ENCODE results near the gene PCAT7. TPM values are rescaled to one million over a fixed set of nuclear protein-coding genes. Genes with fewer than 3 reads are reported as not detected.

PCAT7 gene
- total and polyA plus RNA-seq, 9 of the 15 experiments (the other 6 are each of a cell fraction or from before 2014, with no cell fraction given): 0.09 to 0.13 TPM; not detected in 7

DNA sequence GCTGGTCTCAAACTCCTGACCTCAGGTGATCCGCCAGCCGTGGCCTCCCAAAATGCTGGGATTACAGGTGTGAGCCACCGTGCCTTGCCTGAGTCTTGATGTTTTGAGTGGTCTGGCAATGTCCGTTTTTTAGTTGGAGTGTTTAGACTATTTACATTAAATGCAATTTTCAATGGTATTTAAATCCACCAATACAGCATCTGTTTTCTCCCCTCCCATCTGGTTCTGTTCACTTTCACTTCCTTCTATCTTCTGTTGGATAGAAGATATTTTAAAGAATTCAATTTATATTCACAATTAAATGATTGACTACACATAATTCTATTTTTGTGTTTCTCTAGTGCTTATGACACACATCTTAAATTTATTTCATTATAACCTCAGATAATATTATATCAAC, 26.0 kb upstream of the PCAT7 start:
- ChIA-PET CTCF (ENCODE audit: low intra/inter-chr PET ratio) (no interaction called here), POLR2A (no interaction called here)
- Histone ChIP-seq H3K27me3 (ENCODE audit: control insufficient read depth in 2 of 2, insufficient read depth in 2 of 2, low read length in 2 of 2) (peaks cover 0 to 5% of the 10 kb centered on the region in 2 experiments; a peak in 1 of 5 replicates), H3K36me3 (ENCODE audit: control insufficient read depth, insufficient read depth, low read length) (no peaks in the 10 kb centered on the region), H3K4me2 (ENCODE audit: insufficient read depth, low read length) (no peak overlapping the region), H3K9me1 (ENCODE audit: control insufficient read depth, insufficient read depth, low read length) (no peaks in the 10 kb centered on the region), H3K9me3 (replicated peaks; ENCODE audit: control insufficient read depth, insufficient read depth, low read depth, low read length) (no peaks in the 10 kb centered on the region), H4K20me1 (replicated peaks; ENCODE audit: control insufficient read depth, insufficient read depth, low read length) (no peaks in the 10 kb centered on the region), H3K9ac (ENCODE audit: insufficient read depth in 1 of 2, low read depth in 2 of 2, low read length in 2 of 2) (no peak overlapping the region), H3K4me3 (no peak overlapping the region), H2AFZ (ENCODE audit: low read depth, low read length) (no peak overlapping the region), H3K4me1 (replicated peaks in 1 of 2; ENCODE audit: control insufficient read depth in 2 of 2, insufficient read depth in 2 of 2, low read length in 2 of 2) (no peaks in the 10 kb centered on the region), H3K27ac (ENCODE audit: extremely low read depth, low read depth, low read length) (no peak overlapping the region), H3K79me2 (ENCODE audit: control insufficient read depth, insufficient read depth, low read length) (no peaks in the 10 kb centered on the region)
- no TSS peak for BruUV-seq (replicated peaks)
- in situ Hi-C loops (cut with MboI): no loop called here
- FAIRE-seq (no peak), ATAC-seq (no peak), DNase-seq (ENCODE audit: extremely low read depth in 1 of 4, low spot score in 3 of 4) (no peak)
- intact Hi-C loops (cut with micrococcal nuclease): no loop called here
- TF ChIP-seq HNRNPLL (IDR thresholded peaks at IDR 0.05; ENCODE audit: low read depth, low read length, poor library complexity, severe bottlenecking) (no peak), PCBP2 (IDR thresholded peaks at IDR 0.05; ENCODE audit: low read depth, low read length, poor library complexity, severe bottlenecking) (no peak), FUS (optimal IDR thresholded peaks at IDR 0.05; ENCODE audit: low read depth, low read length) (no peak), CCNT2 (IDR thresholded peaks at IDR 0.05; ENCODE audit: borderline replicate concordance, extremely low read depth, insufficient read length, low read depth, low read length) (no peak), ZNF274 (IDR thresholded peaks at IDR 0.05; ENCODE audit: borderline replicate concordance, low read depth, low read length) (no peak), KLF10 (CRISPR knock-in tag; IDR thresholded peaks at IDR 0.05) (no peak), NEUROD1 (IDR thresholded peaks at IDR 0.05; ENCODE audit: borderline replicate concordance, low read depth, low read length, partially characterized antibody) (no peak), TAF1 (IDR thresholded peaks at IDR 0.05; ENCODE audit: control insufficient read depth, extremely low read depth, insufficient read depth, low read length, severe bottlenecking) (no peak), ZNF12 (CRISPR knock-in tag; IDR thresholded peaks at IDR 0.05) (no peak), CBFA2T3 (IDR thresholded peaks at IDR 0.05) (no peak), MAZ (CRISPR knock-in tag; conservative IDR thresholded peaks at IDR 0.05 in 1 of 2, IDR thresholded peaks at IDR 0.05 in 1 of 2) (no peak), ZBTB17 (CRISPR knock-in tag; IDR thresholded peaks at IDR 0.05) (no peak), ERF (CRISPR knock-in tag; IDR thresholded peaks at IDR 0.05) (no peak), FIP1L1 (IDR thresholded peaks at IDR 0.05; ENCODE audit: low read depth, low read length, poor library complexity, severe bottlenecking) (no peak), ZNF699 (CRISPR knock-in tag; IDR thresholded peaks at IDR 0.05; ENCODE audit: insufficient replicate concordance) (no peak), FOXJ2 (tag; IDR thresholded peaks at IDR 0.05) (no peak)
- TF ChIP-seq, protein P1, sequence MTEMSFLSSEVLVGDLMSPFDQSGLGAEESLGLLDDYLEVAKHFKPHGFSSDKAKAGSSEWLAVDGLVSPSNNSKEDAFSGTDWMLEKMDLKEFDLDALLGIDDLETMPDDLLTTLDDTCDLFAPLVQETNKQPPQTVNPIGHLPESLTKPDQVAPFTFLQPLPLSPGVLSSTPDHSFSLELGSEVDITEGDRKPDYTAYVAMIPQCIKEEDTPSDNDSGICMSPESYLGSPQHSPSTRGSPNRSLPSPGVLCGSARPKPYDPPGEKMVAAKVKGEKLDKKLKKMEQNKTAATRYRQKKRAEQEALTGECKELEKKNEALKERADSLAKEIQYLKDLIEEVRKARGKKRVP (CRISPR knock-in tag; IDR thresholded peaks at IDR 0.05): no peak
- 24% methylated on average over 4 of the region's 4 CpGs for WGBS (ENCODE audit: insufficient coverage, low coverage, missing lambda C conversion rate)

Data from K562 (cell line).